GM12892 (cell line): Measurements from ENCODE around the gene CAMTA1.

Experiments
- POLR2A ChIP-seq: IDR thresholded peaks from 2 replicates; pipeline ENCODE4 v1.6.1; 2011; ENCODE audit warnings: low read depth, low read length, control low read depth
- POLR2AphosphoS5 ChIP-seq: IDR thresholded peaks from 2 replicates; pipeline ENCODE4 v1.6.1; 2011; ENCODE audit warnings: low read depth, low read length, control low read depth
- TAF1 ChIP-seq: IDR thresholded peaks from 2 replicates; pipeline ENCODE4 v1.6.1; 2011; ENCODE audit warnings: low read depth, mild to moderate bottlenecking, control low read depth, low read length, borderline replicate concordance

GRCh38 chr1:7135493-7135892 lies 350.2 kb downstream of the CAMTA1 start:
- TF ChIP-seq TAF1: no peak
- TF ChIP-seq POLR2A: no peak
- TF ChIP-seq POLR2AphosphoS5: no peak
